HCT116 (cell line): Measurements from ENCODE around the gene TSPAN5. TPM values are rescaled to one million over a fixed set of nuclear protein-coding genes. Genes with fewer than 3 reads are reported as not detected.

ENCODE experiments used
- ATAC-seq: fragments of 200-7000 bp; cut with Tn5 transposase; 2 replicates; pipeline ENCODE4 v1.9.1; 2020; ENCODE audit warnings: mild to moderate bottlenecking, moderate library complexity
- BruUV-seq: library from RNA; stranded (reverse); fragments of 400-500 nt; replicated peaks from 2 replicates; lab custom pipeline; 2021; lab: Mats Ljungman, UMichigan
- CTCF ChIA-PET: fragments of 300-600 bp; sonication (Branson Sonifier 250); formaldehyde crosslinking; loops from one replicate; lab custom pipeline; 2021; ENCODE audit warnings: antibody characterized with exemption; lab: Charles Lee
- POLR2A ChIA-PET: fragments of 300-600, 350-600 bp; sonication (Branson Sonifier 250); formaldehyde crosslinking; loops from one replicate; lab custom pipeline; 2021; ENCODE audit warnings: antibody characterized with exemption; lab: Charles Lee
- RAD21 ChIA-PET, 2 experiments: fragments of 300-600 bp; sonication (Branson Sonifier 250); formaldehyde crosslinking; loops; one replicate each; lab custom pipeline; 2023; ENCODE audit warnings: low total read pairs in 2 of 2; ENCODE audit not compliant: uncharacterized antibody in 2 of 2, unreplicated experiment in 2 of 2, low non-redundant PET in 1 of 2; lab: Charles Lee
- DNase-seq: peaks from one replicate; pipeline ENCODE4 v3.0.0-alpha.2; 2010; ENCODE audit warnings: low read depth, low spot score
- H2AFZ ChIP-seq: fragments of 200-600 bp; shearing (Covaris generic), sonication (generic); 2 replicates; pipeline ENCODE4 v1.6.1; 2017; ENCODE audit warnings: low read depth, mixed run types, mixed read lengths, antibody characterized with exemption, low read length; ENCODE audit not compliant: poor library complexity, severe bottlenecking
- H3K27ac ChIP-seq: 2 replicates; pipeline ENCODE4 v1.5.1; 2012; ENCODE audit warnings: low read depth, low read length
- H3K27me3 ChIP-seq: fragments of 200-600 bp; sonication (generic); 2 replicates; pipeline ENCODE4 v1.6.1; 2016; ENCODE audit warnings: mixed run types, low read length, mixed read lengths; ENCODE audit not compliant: insufficient read depth
- H3K36me3 ChIP-seq, 2 experiments: fragments of 200-500 bp in 1 of 2; fragments of 200-600 bp in 1 of 2; sonication (Bioruptor generic) in 1 of 2; sonication (generic) in 1 of 2; 2 replicates each; pipeline versions ENCODE4 v1.5.1 to v1.6.1; 2014 to 2016; ENCODE audit warnings: low read length in 2 of 2, inconsistent platforms in 1 of 2, mixed read lengths in 1 of 2, mixed run types in 1 of 2; ENCODE audit not compliant: insufficient read depth in 2 of 2, control insufficient read depth in 1 of 2
- H3K4me1 ChIP-seq, 2 experiments: fragments of 200-600 bp in 1 of 2; sonication (generic) in 1 of 2; 2 replicates each; pipeline versions ENCODE4 v1.5.1 to v1.6.1; 2012 to 2017; ENCODE audit warnings: low read length in 2 of 2, inconsistent platforms in 1 of 2, mild to moderate bottlenecking in 1 of 2, mixed read lengths in 1 of 2, mixed run types in 1 of 2, moderate library complexity in 1 of 2; ENCODE audit not compliant: insufficient read depth in 2 of 2, control insufficient read depth in 1 of 2
- H3K4me2 ChIP-seq: fragments of 200-600 bp; sonication (generic); 2 replicates; pipeline ENCODE4 v1.6.1; 2017; ENCODE audit warnings: mixed run types, low read length, mixed read lengths
- H3K4me3 ChIP-seq, 2 experiments: fragments of 200-600 bp in 1 of 2; sonication (generic) in 1 of 2; replicated peaks in 1 of 2; 2 replicates each; pipeline ENCODE4 v1.5.1; 2011 to 2016; ENCODE audit warnings: low read length in 2 of 2, control low read depth in 1 of 2, low read depth in 1 of 2, mild to moderate bottlenecking in 1 of 2, mixed read lengths in 1 of 2, mixed run types in 1 of 2
- H3K79me2 ChIP-seq: fragments of 200-600 bp; sonication (generic); 2 replicates; pipeline ENCODE4 v1.6.1; 2017; ENCODE audit warnings: mild to moderate bottlenecking, mixed run types, low read length, moderate library complexity, mixed read lengths; ENCODE audit not compliant: insufficient read depth
- H3K9ac ChIP-seq: fragments of 200-600 bp; sonication (generic); 2 replicates; pipeline ENCODE4 v1.6.1; 2016; ENCODE audit warnings: low read length, mixed read lengths
- H3K9me2 ChIP-seq: fragments of 200-600 bp; sonication (generic), shearing (Covaris generic); 2 replicates; pipeline ENCODE4 v1.6.1; 2017; ENCODE audit warnings: mixed run types, mild to moderate bottlenecking, moderate library complexity; ENCODE audit not compliant: insufficient read depth
- H3K9me3 ChIP-seq, 2 experiments: fragments of 200-500 bp in 1 of 2; fragments of 200-600 bp in 1 of 2; sonication (Bioruptor generic) in 1 of 2; sonication (generic) in 1 of 2; 2 replicates each; pipeline ENCODE4 v1.6.1; 2014 to 2017; ENCODE audit warnings: low read length in 2 of 2, mixed read lengths in 2 of 2, inconsistent platforms in 1 of 2, low read depth in 1 of 2, mild to moderate bottlenecking in 1 of 2, mixed run types in 1 of 2, moderate library complexity in 1 of 2; ENCODE audit not compliant: control insufficient read depth in 1 of 2, insufficient read depth in 1 of 2
- H4K20me1 ChIP-seq: fragments of 200-600 bp; sonication (generic), shearing (Covaris generic); 2 replicates; pipeline ENCODE4 v1.6.1; 2017; ENCODE audit warnings: mixed run types, mild to moderate bottlenecking, moderate library complexity; ENCODE audit not compliant: insufficient read depth
- CEBPB ChIP-seq: IDR thresholded peaks from 2 replicates; pipeline ENCODE4 v1.6.1; 2012; ENCODE audit warnings: low read depth
- EZH2phosphoT487 ChIP-seq: fragments of 200-600 bp; IDR thresholded peaks from 2 replicates; pipeline ENCODE4 v1.6.1; 2018; ENCODE audit warnings: antibody characterized with exemption, borderline replicate concordance
- SP1 ChIP-seq: IDR thresholded peaks from 2 replicates; pipeline ENCODE4 v1.6.1; 2012; ENCODE audit warnings: low read depth
- SRF ChIP-seq: IDR thresholded peaks from 2 replicates; pipeline ENCODE4 v1.6.1; 2012; ENCODE audit warnings: low read depth
- TCF7L2 ChIP-seq: IDR thresholded peaks from 2 replicates; pipeline ENCODE4 v1.7.0; 2011; ENCODE audit warnings: borderline replicate concordance, inconsistent platforms; ENCODE audit not compliant: insufficient read depth, insufficient read length; ENCODE audit errors: extremely low read depth
- YY1 ChIP-seq: IDR thresholded peaks from 2 replicates; pipeline ENCODE4 v1.6.1; 2011; ENCODE audit warnings: low read length, low read depth, moderate library complexity, mild to moderate bottlenecking; ENCODE audit not compliant: insufficient replicate concordance; ENCODE audit errors: extremely low read depth
- ZNF274 ChIP-seq: fragments of 200-500 bp; sonication (Bioruptor generic); IDR thresholded peaks from 2 replicates; pipeline ENCODE4 v1.6.1; 2014; ENCODE audit warnings: mild to moderate bottlenecking, low read depth, low read length, inconsistent platforms
- intact Hi-C: fragments of 100-400 bp; cut with micrococcal nuclease; formaldehyde crosslinking; loops from 2 replicates; pipeline ENCODE4 v1.10.0; 2022
- total RNA-seq: library from RNA; stranded (reverse); gene quantifications from one replicate; pipeline ENCODE4 v1.2.1, GENCODE V29; 2021; ENCODE audit not compliant: unreplicated experiment
- TF ChIP-seq, protein P1 (sequence below): IDR thresholded peaks from 2 replicates; pipeline ENCODE4 v1.6.1; 2011; ENCODE audit warnings: mild to moderate bottlenecking, low read length, moderate library complexity; ENCODE audit not compliant: insufficient replicate concordance; ENCODE audit errors: extremely low read depth
- TF ChIP-seq, protein P2 (sequence below): IDR thresholded peaks from 2 replicates; pipeline ENCODE4 v1.6.1; 2012

The TSPAN5 gene
- total RNA-seq, 1 experiment from 2014 or later = 56.8 TPM

DNA sequence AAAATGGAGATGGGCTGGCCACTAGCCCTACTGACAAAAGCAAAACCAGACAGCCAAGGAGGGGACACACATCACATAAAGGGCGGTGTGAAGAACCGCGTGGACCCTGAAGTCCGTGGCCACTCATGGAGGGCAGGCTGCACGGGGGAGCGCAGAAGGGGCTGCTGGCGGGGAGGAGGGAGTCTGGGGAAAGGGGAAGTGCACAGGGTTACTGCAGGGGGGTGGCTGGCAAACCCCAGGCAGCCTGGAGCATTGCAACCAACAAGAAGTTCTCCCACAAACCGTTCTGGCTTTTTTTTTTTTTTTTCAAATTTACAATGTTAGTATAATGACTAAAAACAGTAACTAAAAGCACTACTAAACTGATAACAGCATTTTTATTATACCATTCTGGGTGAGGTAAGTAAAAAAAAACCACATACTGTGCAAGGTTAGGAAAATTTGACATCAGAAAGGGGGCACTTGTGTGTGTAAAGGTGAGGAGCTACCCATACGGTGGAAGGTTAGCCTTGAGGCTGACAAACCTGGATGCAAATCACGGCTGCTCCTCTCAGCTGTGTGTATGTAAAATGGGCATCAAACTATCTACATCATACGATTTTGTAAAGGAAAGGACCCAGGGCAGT is 87.1 kb downstream of the TSPAN5 start (continued):
- TF ChIP-seq, protein P1, sequence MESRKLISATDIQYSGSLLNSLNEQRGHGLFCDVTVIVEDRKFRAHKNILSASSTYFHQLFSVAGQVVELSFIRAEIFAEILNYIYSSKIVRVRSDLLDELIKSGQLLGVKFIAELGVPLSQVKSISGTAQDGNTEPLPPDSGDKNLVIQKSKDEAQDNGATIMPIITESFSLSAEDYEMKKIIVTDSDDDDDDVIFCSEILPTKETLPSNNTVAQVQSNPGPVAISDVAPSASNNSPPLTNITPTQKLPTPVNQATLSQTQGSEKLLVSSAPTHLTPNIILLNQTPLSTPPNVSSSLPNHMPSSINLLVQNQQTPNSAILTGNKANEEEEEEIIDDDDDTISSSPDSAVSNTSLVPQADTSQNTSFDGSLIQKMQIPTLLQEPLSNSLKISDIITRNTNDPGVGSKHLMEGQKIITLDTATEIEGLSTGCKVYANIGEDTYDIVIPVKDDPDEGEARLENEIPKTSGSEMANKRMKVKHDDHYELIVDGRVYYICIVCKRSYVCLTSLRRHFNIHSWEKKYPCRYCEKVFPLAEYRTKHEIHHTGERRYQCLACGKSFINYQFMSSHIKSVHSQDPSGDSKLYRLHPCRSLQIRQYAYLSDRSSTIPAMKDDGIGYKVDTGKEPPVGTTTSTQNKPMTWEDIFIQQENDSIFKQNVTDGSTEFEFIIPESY = no peak
- TF ChIP-seq CEBPB = no peak
- no peak for TF ChIP-seq SP1

DNA sequence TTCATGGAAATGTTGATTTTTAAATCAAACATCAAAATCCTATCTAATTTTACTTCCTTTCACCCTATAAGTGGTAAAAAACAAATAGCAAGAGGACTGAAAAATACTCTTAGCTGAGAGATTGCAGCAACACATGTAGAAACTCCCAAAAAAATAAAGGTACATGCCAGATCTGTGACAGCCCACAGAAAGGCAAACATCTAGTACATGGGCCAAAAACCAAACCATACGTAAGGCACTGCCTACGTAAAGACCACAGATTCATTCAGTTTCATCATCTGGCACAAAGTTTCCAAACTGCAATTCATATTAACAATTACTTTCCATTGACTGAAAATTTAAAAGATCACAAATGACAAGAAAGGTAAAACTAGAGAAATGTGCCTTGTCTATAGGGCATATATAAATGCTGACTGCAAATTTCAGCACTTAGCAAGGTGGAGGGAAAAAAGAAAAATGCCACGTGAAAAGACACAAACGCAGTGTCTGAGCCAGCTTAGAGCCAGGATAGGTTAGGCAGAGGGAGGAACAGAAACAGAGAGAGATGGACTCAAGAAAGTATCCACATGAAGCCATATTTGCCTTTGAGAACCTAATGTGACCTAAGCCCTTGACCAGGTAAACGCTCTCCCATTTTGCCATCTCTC is 88.1 kb downstream of the TSPAN5 start:
- Histone ChIP-seq H3K4me1 (peaks cover 5 to 6% of the 10 kb centered on the region in 2 experiments; a peak in 3 of 4 replicates), H3K9me2 (no peaks in the 10 kb centered on the region), H3K36me3 (no peaks in the 10 kb centered on the region), H3K27ac (no peak overlapping the region), H3K9me3 (no peaks in the 10 kb centered on the region), H3K79me2 (peaks cover 91% of the 10 kb centered on the region), H3K4me2 (no peak overlapping the region), H3K4me3 (no peak overlapping the region), H3K9ac (no peak overlapping the region), H4K20me1 (no peaks in the 10 kb centered on the region), H2AFZ (no peak overlapping the region), H3K27me3 (no peaks in the 10 kb centered on the region)
- DNase-seq = no peak
- no TSS peak for BruUV-seq
- ChIA-PET POLR2A (no interaction called here), CTCF (no interaction called here), RAD21 (no interaction called here)
- no peak for ATAC-seq
- intact Hi-C loops = no loop called here
- TF ChIP-seq, protein P2, sequence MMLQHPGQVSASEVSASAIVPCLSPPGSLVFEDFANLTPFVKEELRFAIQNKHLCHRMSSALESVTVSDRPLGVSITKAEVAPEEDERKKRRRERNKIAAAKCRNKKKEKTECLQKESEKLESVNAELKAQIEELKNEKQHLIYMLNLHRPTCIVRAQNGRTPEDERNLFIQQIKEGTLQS = no peak
- TF ChIP-seq, protein P1 = no peak
- TF ChIP-seq EZH2phosphoT487 (no peak), TCF7L2 (no peak), SRF (no peak), ZNF274 (no peak), YY1 (no peak), CEBPB (no peak)
